Fibroblast of skin of back (primary cell): ENCODE results near the gene SLC12A7.
"Not testable (repeated sequence)": the region's sequence is repeated elsewhere in the genome, so short reads cannot be mapped to it uniquely, and the experiment has no call there.

Experiments
- DNase-seq: peaks from one replicate; pipeline ENCODE4 v3.0.0-alpha.2; 2013

SLC12A7 gene

DNA sequence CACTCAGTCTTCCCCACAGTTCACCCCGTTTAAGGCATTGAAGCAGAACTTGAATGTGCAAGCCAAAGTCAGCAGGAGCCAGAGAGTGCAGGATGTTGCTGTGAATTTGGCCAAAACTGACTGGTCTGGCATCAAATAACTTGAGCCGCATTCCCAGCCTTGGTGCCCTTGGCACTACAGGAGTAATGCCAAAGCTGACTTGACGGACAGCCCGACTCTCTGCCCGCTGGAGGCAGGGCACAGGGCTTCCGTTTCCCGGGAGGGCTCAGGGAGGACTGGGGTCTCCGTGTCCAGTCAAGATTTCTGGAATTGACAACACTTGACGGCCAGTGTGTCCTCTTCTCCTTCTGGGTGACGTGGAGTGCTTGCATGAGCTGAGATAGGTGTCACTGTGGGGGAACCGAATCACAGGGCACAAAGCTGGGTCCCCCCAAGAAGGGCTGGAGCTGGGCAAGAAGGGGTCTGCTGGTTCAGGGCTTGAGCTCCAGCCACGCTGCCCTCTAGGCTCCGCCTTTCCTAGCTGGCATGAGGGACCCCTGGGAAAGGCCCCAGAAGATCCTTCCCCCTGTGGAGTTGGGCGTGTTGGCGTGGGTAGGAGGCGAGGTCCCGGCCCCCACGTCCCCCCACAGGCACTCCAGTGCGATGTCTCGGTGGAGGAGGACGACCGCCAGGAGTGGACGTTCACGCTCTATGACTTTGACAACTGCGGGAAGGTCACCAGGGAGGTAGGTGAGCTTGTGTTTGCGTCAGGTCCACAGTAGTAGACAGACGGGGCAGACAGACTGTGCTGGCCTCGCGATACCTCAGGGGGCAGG lies 78.0 kb downstream of the SLC12A7 start:
- no peak for DNase-seq

DNA sequence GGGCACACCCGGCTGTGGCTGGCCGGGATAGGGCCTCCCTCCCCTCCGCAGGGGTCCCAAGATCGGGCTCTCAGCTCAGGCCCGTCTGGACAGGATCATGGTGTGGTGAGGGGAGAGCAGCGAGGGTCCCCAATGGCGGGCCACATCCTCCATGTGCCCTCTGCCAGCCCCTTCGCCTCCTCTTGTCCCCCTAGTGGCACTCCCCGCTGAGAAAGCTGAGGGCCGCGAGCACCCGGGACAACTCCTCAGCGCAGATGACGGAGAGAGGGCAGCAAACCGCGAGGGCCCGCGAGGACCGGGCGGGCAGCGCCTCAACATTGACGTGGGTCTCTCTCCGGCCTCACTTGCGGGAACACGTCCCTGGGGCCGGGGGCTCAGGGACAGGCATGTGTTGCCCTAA lies 78.7 kb downstream of the SLC12A7 start:
- no peak for DNase-seq

DNA sequence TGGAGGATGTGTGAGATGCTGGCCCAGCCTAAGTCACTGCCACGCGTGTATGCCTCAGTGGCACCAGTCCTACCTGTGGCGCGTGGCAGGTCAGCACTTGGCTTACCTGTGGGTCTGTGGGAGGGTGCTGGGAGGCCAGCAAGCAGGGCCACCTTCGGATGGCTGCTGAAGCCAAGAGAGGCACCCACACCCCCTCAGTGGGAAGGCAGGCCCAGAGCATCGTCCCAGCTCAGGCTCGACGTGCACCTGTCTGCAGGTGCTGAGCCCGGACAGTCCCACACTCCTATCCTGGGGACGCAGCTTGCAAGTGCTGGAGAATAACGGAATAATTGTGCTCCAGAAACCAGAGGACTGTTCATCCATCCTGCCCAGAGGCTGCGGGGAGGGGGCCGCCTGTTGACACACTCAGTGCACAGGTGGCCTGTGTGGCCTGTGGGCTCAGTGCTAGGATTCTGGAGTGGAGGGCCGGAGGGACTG lies 79.3 kb downstream of the SLC12A7 start:
- DNase-seq = no peak

DNA sequence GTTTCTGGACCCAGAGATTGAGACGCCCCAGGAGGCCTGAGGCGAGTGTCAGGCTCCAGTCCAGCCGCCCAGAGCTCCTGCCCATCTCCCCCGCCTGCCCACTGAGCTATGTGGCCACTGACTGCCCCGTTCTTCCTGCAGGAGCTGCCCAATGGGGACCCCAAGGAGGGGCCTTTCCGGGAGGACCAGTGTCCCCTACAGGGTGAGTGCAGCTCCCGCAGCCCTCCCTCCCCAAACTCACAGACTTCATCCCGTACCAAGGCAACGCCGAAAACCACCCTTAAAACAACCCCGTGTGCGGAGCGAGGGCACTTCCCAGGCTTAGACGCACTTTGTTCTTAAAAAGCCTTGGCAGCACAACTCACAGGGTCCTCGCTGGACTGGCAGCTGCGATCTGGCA lies 79.9 kb downstream of the SLC12A7 start:
- no peak for DNase-seq

DNA sequence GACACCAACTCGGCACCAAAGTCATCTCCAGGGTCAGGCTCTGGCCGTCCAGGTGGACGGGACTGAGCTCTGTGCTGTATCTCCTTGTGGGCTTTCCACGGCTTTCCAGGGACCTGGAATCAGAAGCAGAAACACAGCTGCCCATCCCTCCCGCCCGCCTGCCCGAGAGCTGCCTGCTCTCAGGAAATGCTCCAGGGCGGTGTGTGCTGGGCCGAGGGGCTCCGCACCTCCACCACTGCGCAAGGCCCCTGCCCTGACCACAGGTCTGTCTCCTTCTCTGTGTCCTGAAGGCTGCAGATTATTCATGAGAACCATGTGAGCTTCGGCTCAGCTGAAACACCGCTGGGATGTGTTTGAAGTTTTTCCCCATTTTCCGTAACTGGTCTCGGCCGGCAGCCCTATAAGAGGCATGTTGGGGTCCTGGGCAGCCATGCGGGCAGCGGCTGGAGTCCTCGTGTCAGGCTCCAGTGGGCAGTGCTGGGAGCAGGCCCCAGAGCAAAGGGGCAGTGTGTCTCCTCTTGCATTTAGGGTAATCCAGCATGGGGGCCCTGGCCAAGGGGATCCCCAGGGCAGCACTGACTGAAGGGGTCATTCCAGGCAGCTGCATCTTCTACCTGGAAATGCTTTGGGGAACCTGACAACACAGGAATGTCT lies 80.4 kb downstream of the SLC12A7 start:
- DNase-seq = no peak

DNA sequence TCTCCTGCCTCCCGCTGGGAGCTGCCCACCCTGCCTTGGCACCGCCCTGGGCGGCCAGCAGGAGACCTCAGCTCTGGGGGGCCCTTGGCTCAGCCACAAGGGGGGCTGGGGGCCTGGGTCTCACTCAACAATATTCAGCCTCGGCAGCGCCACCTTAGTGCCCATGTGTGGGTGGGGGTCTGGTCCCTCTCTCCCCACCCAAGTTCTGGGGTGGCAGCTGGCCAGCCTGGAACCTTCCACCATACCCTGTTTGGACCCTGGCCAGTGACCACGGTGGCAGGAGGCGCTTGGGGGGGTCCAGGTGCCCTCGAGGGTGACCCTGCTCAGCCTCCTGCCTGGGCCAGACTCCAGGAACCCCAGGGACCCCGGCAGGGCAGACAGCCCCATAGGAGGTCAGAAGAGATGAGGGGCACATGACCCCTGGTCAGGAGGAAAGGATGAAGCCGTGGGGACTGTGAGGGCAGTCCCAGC lies 81.0 kb downstream of the SLC12A7 start:
- DNase-seq = no peak

DNA sequence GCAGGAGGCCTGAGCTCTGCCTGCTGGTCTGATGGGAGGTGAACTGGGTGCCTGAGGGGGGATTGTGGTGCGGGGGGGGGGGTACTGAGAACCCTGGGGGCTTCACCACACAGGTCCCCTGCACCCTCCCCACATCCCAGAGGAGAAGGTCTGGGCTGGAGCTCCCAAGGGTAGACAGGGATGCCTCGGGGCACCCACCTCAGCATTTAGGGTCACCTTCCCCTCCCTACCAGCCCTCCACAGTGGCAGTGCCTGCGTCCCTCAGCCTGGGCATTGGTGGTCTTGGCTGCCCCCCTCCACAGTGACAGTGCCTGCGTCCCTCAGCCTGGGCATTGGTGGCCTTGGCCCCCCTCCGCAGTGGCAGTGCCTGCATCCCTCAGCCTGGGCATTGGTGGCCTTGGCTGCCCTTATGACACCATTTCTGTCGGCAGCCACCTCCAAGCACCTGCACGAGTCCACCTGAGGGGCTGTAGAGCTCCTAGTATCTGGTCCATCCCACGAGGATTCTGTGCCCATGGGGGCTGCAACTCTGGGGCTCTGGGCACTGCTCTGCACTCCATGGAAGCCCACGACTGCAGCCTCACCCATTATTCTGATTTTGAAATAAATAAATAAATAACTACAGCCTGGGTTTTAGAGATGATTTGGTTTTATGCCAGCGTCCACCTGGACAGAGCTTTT lies 81.8 kb downstream of the SLC12A7 start:
- DNase-seq = no peak

DNA sequence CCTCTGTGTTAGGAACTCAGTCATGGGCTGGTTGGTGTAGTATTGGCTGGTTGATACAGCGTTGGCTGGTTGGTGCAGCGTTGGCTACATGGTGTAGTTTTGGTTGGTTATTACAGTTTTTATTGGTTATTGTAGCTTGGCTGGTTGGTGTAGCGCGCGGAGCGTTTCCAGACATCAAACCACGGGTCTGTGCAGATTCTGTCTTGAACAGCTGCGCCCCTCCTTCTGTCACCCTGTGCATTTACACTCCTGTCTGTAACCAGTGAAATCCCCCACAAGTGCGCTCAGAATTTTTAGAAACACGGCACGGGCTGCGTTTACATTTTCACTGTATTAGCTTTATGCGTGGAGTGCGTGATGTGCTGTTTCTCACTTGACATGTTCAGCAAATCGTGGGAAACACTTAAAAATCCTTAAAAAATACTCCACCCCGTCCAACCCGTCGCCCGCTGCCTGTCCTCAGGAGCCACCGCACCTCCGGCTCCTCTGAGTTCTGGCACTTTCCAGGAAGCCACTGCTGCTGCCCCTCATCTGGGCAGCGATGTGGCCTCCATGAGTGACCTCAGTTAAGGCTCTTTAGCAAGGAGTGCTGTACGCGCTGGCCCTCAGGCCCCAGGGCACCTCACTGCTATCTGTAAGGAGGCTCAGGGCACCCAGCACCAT lies 82.5 kb downstream of the SLC12A7 start:
- no peak for DNase-seq

DNA sequence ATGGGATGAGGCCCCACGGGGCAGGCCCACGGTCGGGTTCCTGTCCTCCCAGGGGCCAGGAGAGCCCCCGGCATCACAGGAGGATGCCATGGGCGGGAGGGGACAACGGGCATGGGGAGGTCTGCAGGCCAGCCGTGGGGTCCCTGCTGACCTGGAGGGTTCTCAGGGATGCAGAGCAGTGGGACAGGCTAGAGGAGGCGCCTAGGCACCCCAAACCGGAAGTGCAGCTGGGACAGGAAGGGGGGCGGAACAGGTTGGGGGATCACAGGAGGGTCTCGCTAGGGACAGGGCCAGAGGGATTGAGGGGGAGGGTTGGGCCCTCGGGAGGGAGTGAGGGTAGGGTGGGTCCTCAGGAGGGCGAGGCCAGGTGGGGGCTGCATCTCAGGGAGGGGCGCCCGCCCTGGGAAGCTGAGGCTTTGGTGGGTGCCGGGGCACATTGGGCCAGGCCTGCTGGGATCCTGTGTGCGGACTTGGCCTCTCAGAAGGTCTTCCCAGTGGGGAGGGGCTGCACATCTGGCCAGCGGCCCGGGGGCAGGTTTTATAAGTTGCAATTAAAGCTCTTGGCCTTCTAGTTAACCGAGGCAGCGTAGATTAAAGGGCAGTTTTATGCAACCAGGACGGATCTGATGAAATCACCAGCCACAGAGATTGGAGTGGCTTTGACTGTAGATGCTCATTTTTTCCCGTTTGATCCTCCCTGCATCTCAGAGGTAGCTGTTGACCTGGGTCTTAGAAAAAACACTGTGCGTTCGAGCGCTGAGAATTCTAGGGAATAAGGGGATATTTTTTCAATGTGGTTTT lies 83.2 kb downstream of the SLC12A7 start:
- no peak for DNase-seq

DNA sequence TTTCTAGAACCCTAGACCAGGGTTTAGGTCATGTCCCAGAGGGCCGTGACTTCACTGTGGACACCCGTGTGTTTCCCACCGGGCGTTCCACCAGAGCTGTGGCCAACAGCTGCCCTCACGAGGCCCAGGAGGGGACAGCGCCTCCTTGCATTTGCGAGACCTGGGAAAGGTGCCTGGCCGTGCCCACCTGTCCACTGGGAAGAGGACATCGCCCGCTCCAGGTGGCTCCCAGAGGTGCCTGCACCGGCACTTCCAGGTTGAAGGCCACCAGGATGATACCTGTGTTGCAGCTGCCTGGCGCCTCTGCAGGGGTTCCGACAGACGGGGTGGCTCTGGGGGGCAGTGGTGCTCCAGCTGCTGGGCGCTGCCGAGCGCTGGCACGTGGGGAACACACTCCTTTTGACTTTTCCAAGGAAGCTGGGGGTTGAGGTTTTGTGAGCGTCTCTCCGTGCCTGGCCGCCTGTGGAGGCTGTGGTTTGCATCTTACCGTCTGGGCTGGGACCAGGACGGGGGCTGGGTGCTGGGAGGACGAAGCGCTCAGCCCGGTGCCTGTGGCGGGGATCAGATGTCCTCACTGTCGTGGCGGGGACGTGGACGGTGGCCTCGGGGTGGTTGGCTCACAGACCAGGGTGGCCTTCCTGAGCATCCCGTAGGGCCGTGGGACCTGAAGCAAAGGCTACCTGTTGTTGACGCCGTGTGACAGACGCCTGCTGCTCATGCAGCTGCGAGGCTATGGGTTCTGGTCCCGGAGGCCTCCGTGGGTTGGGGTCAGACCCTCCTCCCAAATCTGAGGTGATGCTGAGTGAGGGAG lies 84.0 kb downstream of the SLC12A7 start:
- DNase-seq = no peak

DNA sequence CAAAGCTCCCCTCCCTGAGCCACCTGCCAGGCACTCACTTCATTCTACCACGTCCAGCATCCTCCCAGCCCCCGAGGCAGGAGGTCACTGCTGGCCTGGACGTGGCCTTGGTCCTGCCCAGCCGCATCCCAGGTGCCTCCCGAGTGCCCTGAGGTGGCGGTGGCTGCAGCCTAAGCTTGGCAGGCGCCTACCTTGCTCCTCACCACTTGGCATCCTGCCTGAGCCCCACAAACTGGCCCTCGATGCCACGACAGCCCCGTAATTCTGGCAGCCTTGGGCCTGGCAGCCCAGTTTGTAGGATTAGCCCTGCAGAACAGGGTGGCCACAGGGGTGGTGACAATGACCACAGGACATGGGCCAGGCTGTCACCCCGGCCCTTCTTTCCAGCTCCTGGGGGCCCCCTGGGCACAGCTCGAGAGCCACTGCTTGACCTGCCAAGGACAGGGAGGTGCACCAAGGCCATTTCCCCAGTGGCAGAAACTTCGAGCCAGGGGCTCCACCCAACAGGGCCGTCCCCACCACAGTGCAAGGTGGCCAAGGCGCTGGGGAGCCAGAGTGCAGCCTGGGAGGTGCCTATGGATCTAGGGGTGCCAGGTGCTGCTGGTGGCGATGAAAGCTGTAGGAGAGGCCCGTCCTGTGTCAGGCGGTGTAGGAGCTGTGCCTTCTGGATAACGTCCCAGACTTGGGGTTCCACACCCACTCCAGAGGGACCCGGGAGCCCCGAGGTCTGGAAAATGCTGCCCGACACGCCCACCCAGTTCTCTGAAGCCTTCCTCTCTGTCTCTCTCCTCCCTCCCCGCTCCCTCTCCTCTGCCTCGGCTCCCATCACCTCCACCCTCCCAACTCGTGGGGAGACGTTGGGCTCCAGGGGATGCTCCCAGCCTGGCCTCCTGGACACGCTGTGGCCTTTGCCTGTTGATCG lies 84.9 kb downstream of the SLC12A7 start:
- no peak for DNase-seq

DNA sequence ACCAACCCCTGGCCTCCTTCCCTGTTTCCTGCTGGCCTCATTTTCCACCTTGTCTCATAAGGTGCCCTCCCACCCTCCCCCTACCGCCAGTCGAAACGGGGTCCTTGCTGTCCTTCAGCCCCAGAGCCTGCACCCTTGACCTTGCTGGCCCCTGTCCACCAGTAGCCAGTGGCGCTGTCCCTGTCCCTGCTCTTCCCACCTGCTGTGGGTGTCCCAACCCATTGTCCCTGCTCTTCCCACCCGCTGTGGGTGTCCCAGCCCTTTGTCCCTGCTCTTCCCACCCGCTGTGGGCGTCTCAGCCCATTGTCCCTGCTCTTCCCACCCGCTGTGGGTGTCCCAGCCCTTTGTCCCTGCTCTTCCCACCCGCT lies 89.9 kb downstream of the SLC12A7 start:
- DNase-seq = not testable (repeated sequence)

DNA sequence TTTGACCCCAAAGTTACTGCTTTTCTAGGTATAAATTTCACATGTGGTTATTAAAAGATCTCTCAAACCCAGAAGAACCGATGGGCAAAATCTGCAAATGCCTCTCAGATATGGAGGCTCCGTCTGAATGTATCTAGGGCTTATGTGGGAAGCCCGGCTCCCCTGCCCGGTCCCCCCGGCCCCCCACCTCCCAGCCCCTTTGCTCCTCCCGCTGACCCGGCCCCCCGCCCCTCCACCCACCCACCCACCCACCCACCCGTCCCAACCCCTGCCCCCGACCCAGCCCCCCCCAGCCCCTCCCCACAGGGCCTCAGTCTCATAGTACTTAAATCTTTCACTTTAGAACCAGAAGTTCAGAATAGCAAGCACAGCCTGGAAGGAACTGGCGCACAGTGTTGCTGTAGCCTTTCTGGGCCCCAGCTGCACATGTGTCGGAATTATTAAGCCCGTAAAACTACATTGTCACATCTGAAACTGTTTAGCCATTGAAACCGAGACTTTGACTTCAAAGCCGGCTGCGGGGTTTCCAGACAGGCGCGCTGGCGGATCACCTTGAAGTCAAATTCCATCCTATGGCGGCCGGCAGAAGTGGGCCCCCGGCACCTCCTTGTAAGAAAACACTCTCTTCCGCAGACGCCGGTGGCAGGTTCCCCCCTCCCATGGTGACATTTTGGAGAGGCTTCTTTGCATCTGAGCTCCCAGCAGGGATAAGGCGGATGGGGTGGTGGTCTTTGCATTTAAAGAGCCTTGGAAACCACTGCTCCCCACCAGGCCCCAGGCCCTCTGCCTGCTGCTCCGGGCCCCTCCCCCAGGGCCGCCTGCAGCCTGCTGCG lies 90.5 kb downstream of the SLC12A7 start:
- no peak for DNase-seq

DNA sequence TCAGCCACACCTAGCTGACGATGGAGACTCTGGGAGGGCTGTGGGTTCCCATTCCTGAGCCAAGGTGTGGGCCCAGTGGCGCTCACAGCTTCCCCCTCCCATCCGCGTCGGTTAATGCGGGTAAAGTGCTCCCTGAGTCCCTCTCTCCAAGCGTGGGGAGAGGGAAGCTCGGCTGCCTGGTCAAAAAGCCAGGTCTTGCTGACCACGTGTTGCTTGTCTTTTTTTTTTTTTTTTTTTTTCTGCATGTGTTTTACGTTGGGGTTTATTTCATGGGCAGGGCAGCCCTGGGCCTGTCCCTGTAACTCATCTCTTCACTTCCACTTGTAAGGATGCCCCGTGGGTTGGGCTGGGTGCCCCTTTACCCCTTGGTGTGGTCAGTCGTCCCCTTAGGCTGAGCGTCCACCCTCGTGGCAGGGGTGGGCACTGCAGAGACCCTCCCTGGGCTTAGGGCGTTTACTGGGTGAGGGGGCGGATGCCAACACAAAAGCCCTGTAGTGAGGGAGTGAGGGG lies 91.4 kb downstream of the SLC12A7 start:
- no peak for DNase-seq

DNA sequence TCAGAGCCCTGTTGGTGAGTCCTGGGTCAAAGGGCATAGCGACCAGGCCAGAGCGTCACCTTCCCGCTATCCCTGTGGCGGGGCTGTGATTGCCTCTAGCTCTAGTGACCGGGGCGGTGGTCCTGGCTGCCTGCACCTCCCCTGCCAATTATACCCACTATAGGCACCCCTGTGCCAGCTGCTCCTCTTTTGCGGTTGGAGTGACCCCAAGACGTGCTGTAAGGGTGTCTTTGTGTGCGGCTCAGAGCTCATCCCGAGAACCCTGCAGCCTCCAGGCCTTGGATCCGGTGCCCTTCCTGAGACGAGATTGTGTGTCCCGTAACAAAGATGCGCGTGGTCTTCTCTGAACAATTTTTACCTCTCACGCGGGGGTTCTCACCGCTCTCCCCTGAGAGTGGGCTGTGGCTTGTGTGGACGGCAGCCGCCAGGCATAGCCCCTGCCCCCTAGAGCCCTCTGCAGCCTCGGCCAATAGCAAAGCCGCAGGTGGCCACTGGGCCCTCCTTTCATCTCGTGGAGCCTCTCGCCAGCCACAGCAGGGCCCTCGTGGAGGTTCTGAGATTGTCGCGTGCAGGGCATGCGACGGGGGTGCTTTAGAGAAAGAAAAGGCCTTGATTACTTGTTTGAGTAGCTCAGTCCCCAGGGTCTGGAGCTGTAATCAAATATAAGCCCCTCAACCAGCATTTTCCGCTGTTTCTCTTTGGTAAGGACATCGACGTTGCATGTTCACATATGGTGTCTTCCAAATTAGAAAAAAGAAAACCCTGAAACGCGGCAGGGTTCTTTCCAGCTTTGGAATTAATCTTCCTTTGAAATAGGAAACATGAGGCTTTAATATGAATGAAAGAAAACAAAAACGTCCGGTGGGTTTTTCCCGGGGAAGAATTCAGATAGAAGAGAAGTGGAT lies 92.6 kb downstream of the SLC12A7 start:
- DNase-seq = no peak

DNA sequence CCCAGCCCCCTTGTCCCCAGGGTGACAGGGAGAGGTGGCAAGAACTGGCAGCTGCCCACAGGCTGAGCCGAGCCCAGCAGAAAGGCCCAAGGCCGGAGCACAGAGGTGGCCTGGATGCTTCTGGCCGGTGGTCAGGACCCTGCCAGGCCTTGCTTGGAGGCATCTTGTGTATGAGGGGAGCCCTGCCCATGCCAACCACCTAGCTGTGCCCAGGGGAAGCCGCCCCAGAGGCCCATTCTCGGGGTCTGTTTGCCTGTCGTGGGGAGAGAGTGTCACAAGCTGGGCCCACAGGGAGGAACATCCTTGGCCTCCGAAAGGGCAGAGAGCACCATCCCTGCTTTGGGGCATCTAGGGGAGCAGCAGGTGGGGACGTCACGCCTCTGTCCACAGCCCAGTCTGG lies 93.3 kb downstream of the SLC12A7 start:
- DNase-seq = no peak

DNA sequence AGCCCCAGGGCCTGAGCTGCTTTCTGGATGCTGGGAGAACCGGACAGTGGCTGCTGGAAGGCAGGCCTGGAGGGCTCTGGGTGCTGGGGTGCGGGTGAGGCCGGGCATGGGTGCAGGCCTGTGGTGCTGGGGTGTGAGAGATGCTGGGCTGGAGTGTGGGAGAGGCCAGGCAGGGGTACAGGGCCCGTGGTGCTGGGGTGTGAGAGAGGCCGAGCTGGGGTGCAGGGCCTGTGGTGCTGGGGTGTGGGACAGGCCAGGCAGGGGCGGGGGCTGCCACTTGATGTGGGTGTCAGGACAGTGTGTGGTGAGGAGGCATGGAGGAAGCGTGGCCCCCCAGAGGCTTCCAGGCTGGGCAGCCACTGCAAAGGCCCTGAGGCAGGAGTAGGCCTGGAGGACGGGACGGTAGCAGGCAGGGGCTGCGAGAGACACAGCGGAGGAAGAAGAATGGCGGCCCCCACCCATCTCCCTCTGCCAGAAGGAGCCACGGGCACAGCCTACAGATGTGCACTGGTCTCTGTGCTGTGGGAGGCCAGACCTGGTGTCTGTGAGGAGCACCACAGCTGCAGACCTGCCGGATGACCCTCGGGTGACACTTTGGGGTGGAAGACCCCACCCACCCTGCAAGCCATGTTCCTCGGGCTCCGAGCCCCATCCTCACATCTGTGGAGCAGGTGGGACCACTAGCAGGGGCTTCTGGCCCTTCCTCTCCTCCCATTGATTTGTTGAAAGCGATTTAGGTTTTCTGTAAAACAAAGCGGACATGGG lies 94.0 kb downstream of the SLC12A7 start:
- no peak for DNase-seq
